Neutrophil (primary cell): ENCODE measurements around the gene ZNF71.
"Not testable (repeated sequence)": the region's sequence is repeated elsewhere in the genome, so short reads cannot be mapped to it uniquely, and the experiment has no call there.

Experiments
- H3K27ac ChIP-seq: fragments of 200-600 bp; sonication (generic); 2 replicates; pipeline ENCODE4 v1.5.1; 2016; ENCODE audit warnings: mild to moderate bottlenecking, moderate library complexity
- H3K27me3 ChIP-seq: fragments of 200-600 bp; sonication (generic); 2 replicates; pipeline ENCODE4 v1.6.0; 2016; ENCODE audit warnings: mild to moderate bottlenecking
- H3K36me3 ChIP-seq: fragments of 200-600 bp; sonication (generic); 2 replicates; pipeline ENCODE4 v1.5.1; 2017
- H3K4me1 ChIP-seq, 2 experiments: fragments of 200-600 bp in 1 of 2; sonication (generic) in 1 of 2; 1 replicate in 1 of 2; 2 replicates in 1 of 2; pipeline versions ENCODE4 v1.5.1 to v1.6.1; 2013 to 2016; ENCODE audit warnings: low read depth in 1 of 2, low read length in 1 of 2, mild to moderate bottlenecking in 1 of 2, moderate library complexity in 1 of 2; ENCODE audit not compliant: control insufficient read depth in 1 of 2, insufficient read depth in 1 of 2
- H3K4me3 ChIP-seq, 2 experiments: fragments of 200-600 bp in 1 of 2; sonication (generic) in 1 of 2; 1 replicate in 1 of 2; 2 replicates in 1 of 2; pipeline ENCODE4 v1.5.1; 2013 to 2016; ENCODE audit warnings: low read depth in 1 of 2, low read length in 1 of 2, mild to moderate bottlenecking in 1 of 2, moderate library complexity in 1 of 2
- H3K9me3 ChIP-seq: fragments of 200-600 bp; sonication (generic); 2 replicates; pipeline ENCODE4 v1.5.1; 2016
- CTCF ChIP-seq: fragments of 200-600 bp; sonication (generic); IDR thresholded peaks from 2 replicates; pipeline ENCODE4 v1.5.1; 2016; ENCODE audit warnings: antibody characterized with exemption

Gene ZNF71

GRCh38 chr19:56670401-56670960 is 75.4 kb downstream of the ZNF71 start:
- peaks cover 9 to 10% of the 10 kb centered on the region in 2 experiments for H3K4me1 ChIP-seq
- no peak overlapping the region for H3K27ac ChIP-seq
- no peak overlapping the region for H3K4me3 ChIP-seq
- TF ChIP-seq CTCF: no peak
- no peaks in the 10 kb centered on the region for H3K9me3 ChIP-seq
- no peaks in the 10 kb centered on the region for H3K27me3 ChIP-seq
- no peaks in the 10 kb centered on the region for H3K36me3 ChIP-seq

- TF ChIP-seq CTCF: no peak
- no peaks in the 10 kb centered on the region for H3K9me3 ChIP-seq
- no peaks in the 10 kb centered on the region for H3K27me3 ChIP-seq
- peak overlapping the region; percentile 35 to 50 for H3K4me3 ChIP-seq
- H3K36me3 ChIP-seq: no peaks in the 10 kb centered on the region
- H3K4me1 ChIP-seq: peaks cover 9 to 10% of the 10 kb centered on the region in 2 experiments
- H3K27ac ChIP-seq: no peak overlapping the region
Observed at GRCh38 chr19:56670961-56671612, 76.0 kb downstream of the ZNF71 start.

GRCh38 chr19:56671613-56671994 is 76.5 kb downstream of the ZNF71 start, which contains the start of gene ZNF835:
TSS of gene ZNF835 (minus strand) at chr19:56671757. CDS start at chr19:56665198, 6,559 bp downstream.
- H3K27ac ChIP-seq: no peak within 1 kb of the TSS
- H3K4me3 ChIP-seq: peak within 1 kb of the TSS; percentile 35 to 50
- H3K9me3 ChIP-seq: no peaks in the 10 kb centered on the region
- no peaks in the 10 kb centered on the region for H3K27me3 ChIP-seq
- no peak for TF ChIP-seq CTCF
- no peaks in the 10 kb centered on the region for H3K36me3 ChIP-seq
- peaks cover 9 to 10% of the 10 kb centered on the region in 2 experiments for H3K4me1 ChIP-seq

GRCh38 chr19:56672610-56673009 is 77.5 kb downstream of the ZNF71 start:
- H3K27ac ChIP-seq, H3K36me3 ChIP-seq, H3K27me3 ChIP-seq, H3K4me1 ChIP-seq, H3K9me3 ChIP-seq, H3K4me3 ChIP-seq: not testable (repeated sequence)
